T-cell (primary cell): ENCODE measurements around the gene TAMALIN. TPM values are rescaled to one million over a fixed set of nuclear protein-coding genes. Genes with fewer than 3 reads are reported as not detected.
A peak's percentile ranks its signal among the peaks of the same experiment; 100 is the strongest.

Experiments
- ATAC-seq, 4 experiments: fragments of 200-7000 bp in 3 of 4; fragments of 150-1000 bp in 1 of 4; cut with Tn5 transposase; replicated peaks in 1 of 4; 1 replicate in 3 of 4; 2 replicates in 1 of 4; pipeline ENCODE4 v1.10.0; 2021; ENCODE audit warnings: moderate library complexity in 3 of 4, mild to moderate bottlenecking in 2 of 4, moderate number of reproducible peaks in 1 of 4
- CTCF ChIA-PET, 2 donors: fragments of 300-600 bp; sonication (Branson Sonifier 250); formaldehyde crosslinking; loops; one replicate each; lab custom pipeline; 2022; ENCODE audit warnings: antibody characterized with exemption in 2 of 2; lab: Charles Lee
- POLR2A ChIA-PET, 2 donors: fragments of 300-600 bp; sonication (Branson Sonifier 250); formaldehyde crosslinking; loops; one replicate each; lab custom pipeline; 2022; ENCODE audit warnings: antibody characterized with exemption in 2 of 2; lab: Charles Lee
- DNase-seq, 35 experiments: peaks; one replicate each; pipeline versions ENCODE4 v3.0.0 to v3.0.0-alpha.2; 2013 to 2023
- H3K27ac ChIP-seq: one replicate; pipeline ENCODE4 v1.5.1; 2013; ENCODE audit warnings: low read length
- H3K27me3 ChIP-seq, 2 experiments: replicated peaks in 1 of 2; 1 replicate in 1 of 2; 2 replicates in 1 of 2; pipeline versions ENCODE4 v1.6.1 to v1.7.0; 2013; ENCODE audit warnings: low read length in 1 of 2, mixed read lengths in 1 of 2; ENCODE audit not compliant: control insufficient read depth in 2 of 2, insufficient read depth in 2 of 2; ENCODE audit errors: extremely low read depth in 1 of 2
- H3K36me3 ChIP-seq, 2 donors: 1 replicate in 1 of 2; 2 replicates in 1 of 2; pipeline versions ENCODE4 v1.6.1 to v1.7.0; 2013; ENCODE audit warnings: low read length in 1 of 2; ENCODE audit not compliant: control insufficient read depth in 2 of 2, insufficient read depth in 1 of 2; ENCODE audit errors: extremely low read depth in 1 of 2
- H3K4me1 ChIP-seq, 2 experiments: 1 replicate in 1 of 2; 2 replicates in 1 of 2; pipeline versions ENCODE4 v1.6.1 to v1.7.0; 2013; ENCODE audit warnings: low read length in 2 of 2, mixed read lengths in 1 of 2; ENCODE audit not compliant: insufficient read depth in 2 of 2, control insufficient read depth in 1 of 2; ENCODE audit errors: extremely low read depth in 1 of 2
- H3K4me3 ChIP-seq, 2 donors: 1 replicate in 1 of 2; 2 replicates in 1 of 2; pipeline versions ENCODE4 v1.5.1 to v1.7.0; 2013; ENCODE audit warnings: mild to moderate bottlenecking in 2 of 2, low read length in 1 of 2, moderate library complexity in 1 of 2; ENCODE audit not compliant: control insufficient read depth in 1 of 2; ENCODE audit errors: extremely low read depth in 1 of 2
- H3K9me3 ChIP-seq: 2 replicates; pipeline ENCODE4 v1.7.0; 2013
- H3K27ac Mint-ChIP-seq, 2 donors: one replicate each; pipeline ENCODE4 v1.8.0; 2020 to 2021; ENCODE audit warnings: mild to moderate bottlenecking in 2 of 2, mixed read lengths in 2 of 2
- H3K27me3 Mint-ChIP-seq, 2 donors: one replicate each; pipeline ENCODE4 v1.8.0; 2021 to 2022; ENCODE audit warnings: mixed read lengths in 2 of 2
- H3K36me3 Mint-ChIP-seq: one replicate; pipeline ENCODE4 v1.8.0; 2021; ENCODE audit warnings: mixed read lengths
- H3K4me1 Mint-ChIP-seq, 3 donors: one replicate each; pipeline ENCODE4 v1.8.0; 2020 to 2022; ENCODE audit warnings: mixed read lengths in 3 of 3, mild to moderate bottlenecking in 1 of 3
- H3K4me3 Mint-ChIP-seq, 3 donors: one replicate each; pipeline ENCODE4 v1.8.0; 2020 to 2022; ENCODE audit warnings: mild to moderate bottlenecking in 3 of 3, mixed read lengths in 3 of 3, moderate library complexity in 3 of 3
- H3K9me3 Mint-ChIP-seq, 3 donors: one replicate each; pipeline ENCODE4 v1.8.0; 2020 to 2022; ENCODE audit warnings: mixed read lengths in 3 of 3
- WGBS: methylation state at CpG from one replicate; pipeline ENCODE4 v1.1.5; 2013; ENCODE audit warnings: missing lambda C conversion rate; ENCODE audit not compliant: insufficient coverage; 5-methylcytosine and 5-hydroxymethylcytosine counted together
- total RNA-seq, 35 experiments: library from RNA in 6 of 35; stranded (reverse) in 6 of 35; fragments of 120-200 nt in 1 of 35; gene quantifications; one replicate each; pipeline versions ENCODE4 v1.2.1 to v1.2.4 and lab custom pipeline; 2013 to 2026

The TAMALIN gene
- total RNA-seq, 5 donors from 2014 or later (not counting 1 experiment from before 2014, with no cell fraction given), result 31.7 to 480 (median 38.4) TPM

DNA sequence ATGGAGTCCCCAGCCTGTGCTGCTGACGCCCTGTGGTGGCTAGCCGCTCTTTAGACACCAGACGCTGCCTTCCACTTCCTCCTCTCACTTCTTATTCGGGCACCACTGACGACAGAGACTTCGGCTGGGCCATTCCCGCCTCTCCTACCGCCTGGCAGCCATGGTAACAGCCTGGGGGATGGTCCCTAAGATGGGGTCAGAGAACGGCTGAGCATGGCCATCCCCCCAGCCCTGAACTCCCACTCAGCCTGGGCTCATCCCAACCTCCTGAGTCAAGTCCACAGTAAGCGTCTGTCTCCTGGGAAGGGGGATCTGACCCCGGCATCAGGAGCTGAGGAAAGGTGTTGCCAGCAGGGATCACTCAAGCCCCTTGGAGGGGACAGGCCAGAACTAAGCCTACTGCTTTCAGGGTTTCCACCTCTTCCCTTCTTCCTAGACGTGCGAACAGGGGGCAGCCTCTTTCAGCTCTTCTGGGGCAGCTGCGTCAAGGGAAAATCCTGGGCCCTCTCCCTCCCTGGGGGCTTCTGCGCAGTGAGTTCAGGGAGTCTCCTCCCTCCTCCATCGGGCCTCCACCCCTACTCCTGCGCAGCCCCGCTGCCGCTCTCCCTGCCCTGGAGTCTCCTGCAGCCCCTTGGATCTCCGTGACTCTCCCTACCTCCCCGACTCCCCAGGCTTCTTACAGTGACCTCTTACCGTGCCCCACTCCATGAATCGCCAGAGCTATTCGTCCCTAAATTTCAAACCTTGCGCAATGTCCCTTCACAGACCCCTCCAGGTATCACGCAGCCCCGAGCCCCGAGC is 643 bp upstream of the TAMALIN start:
- Mint-ChIP-seq H3K27ac (peak overlapping the region; percentile 44 to 69), H3K4me1 (peaks cover 16 to 29% (median 26%) of the 10 kb centered on the region in 3 donors), H3K9me3 (no peaks in the 10 kb centered on the region), H3K4me3 (peak overlapping the region; percentile 73 to 82 (median 81)), H3K27me3 (no peaks in the 10 kb centered on the region), H3K36me3 (peaks cover 6% of the 10 kb centered on the region)
- ATAC-seq (no peak), DNase-seq (peak in 18 of 35 experiments; percentile 20 to 71 (median 37))
- Histone ChIP-seq H3K4me3 (peak overlapping the region in 1 of 2 donors; percentile 34), H3K36me3 (peaks cover 0 to 7% of the 10 kb centered on the region in 2 donors), H3K27ac (no peak overlapping the region), H3K4me1 (peaks cover 3 to 35% of the 10 kb centered on the region in 2 experiments), H3K9me3 (no peaks in the 10 kb centered on the region), H3K27me3 (peaks cover 0 to 28% of the 10 kb centered on the region in 2 experiments)
- POLR2A ChIA-PET, result interaction anchor here (0.6 to 1.6 kb wide), 17 partner anchors 10 to 63 kb away, joined by 3 to 16 read pairs (median 5); partner anchors contain the start of gene NR4A1 (in 1 of the 2)
- WGBS, result 29% methylated on average over 21 of the region's 28 CpGs
- CTCF ChIA-PET, result interaction anchor here (0.5 to 2.0 kb wide), 9 partner anchors 13 to 120 kb away, joined by 3 to 19 read pairs (median 4); no protein-coding TSS in a partner anchor

DNA sequence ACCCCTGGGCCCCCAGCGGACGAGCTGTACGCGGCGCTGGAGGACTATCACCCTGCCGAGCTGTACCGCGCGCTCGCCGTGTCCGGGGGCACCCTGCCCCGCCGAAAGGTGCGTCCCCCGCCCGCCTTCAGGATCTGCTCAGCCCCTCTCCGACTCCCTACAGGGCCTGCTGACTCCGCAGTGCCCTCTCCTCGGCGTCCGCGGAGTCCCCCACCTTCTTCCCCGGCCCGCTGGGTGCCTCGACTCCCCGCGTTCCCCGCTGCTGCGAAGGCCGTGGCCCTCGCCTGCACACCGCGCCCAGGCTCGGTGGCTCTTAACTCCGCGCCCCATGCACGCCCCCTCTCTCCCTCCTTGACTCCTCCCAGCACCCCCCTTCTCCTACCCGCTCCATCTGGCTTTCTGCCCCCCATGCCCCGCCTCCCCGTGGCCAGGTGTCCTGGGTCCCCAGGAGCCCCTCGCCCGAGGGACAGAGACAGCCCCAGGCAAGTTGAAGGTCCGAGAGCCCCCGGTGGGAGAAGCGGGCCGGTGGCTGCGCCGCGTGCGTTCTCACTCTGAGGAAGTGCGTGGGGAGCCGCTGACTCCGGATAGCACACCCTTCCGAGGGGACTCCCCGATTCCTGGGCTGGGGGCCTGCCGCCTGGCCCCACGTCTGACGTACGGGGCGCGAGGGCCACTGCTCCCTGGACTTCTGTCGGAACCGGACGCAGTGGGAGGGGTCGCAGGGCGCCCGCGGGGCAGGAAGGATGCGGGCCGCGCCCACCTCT is 594 bp downstream of the TAMALIN start:
- H3K4me3 Mint-ChIP-seq, result peak overlapping the region; percentile 86 to 89 (median 89)
- no peaks in the 10 kb centered on the region for H3K9me3 ChIP-seq
- H3K36me3 Mint-ChIP-seq, result peaks cover 13% of the 10 kb centered on the region
- under 1% methylated on average over 65 of the region's 72 CpGs for WGBS
- ATAC-seq (peak; percentile 55 to 63 (median 62)), DNase-seq (peak; percentile 29 to 79 (median 55))
- no peaks in the 10 kb centered on the region for H3K27me3 Mint-ChIP-seq
- peak overlapping the region; percentile 66 to 80 for H3K4me3 ChIP-seq
- peaks cover 16 to 29% (median 26%) of the 10 kb centered on the region in 3 donors for H3K4me1 Mint-ChIP-seq
- H3K36me3 ChIP-seq, result peaks cover 0 to 10% of the 10 kb centered on the region in 2 donors
- ChIA-PET POLR2A (interaction anchor here (0.9 to 1.6 kb wide), 11 partner anchors 9 to 44 kb away, joined by 3 to 16 read pairs (median 6); partner anchors contain the start of gene NR4A1 (in 1 of the 2)), CTCF (interaction anchor here (0.9 to 2.0 kb wide), 6 partner anchors 14 to 26 kb away, joined by 4 to 19 read pairs (median 10); no protein-coding TSS in a partner anchor)
- H3K9me3 Mint-ChIP-seq, result no peaks in the 10 kb centered on the region
- H3K4me1 ChIP-seq, result peaks cover 3 to 35% of the 10 kb centered on the region in 2 experiments
- peak overlapping the region; percentile 88 to 89 for H3K27ac Mint-ChIP-seq
- H3K27ac ChIP-seq, result peak overlapping the region; percentile 87
- H3K27me3 ChIP-seq, result peaks cover 0 to 28% of the 10 kb centered on the region in 2 experiments

GRCh38 chr12:52007982-52008510 is 1.3 kb downstream of the TAMALIN start:
- H3K4me1 ChIP-seq, result peaks cover 3 to 35% of the 10 kb centered on the region in 2 experiments
- no peaks in the 10 kb centered on the region for H3K27me3 Mint-ChIP-seq
- H3K4me3 Mint-ChIP-seq, result peak overlapping the region; percentile 86 to 89 (median 89)
- DNase-seq (no peak), ATAC-seq (no peak)
- H3K36me3 ChIP-seq, result peaks cover 0 to 14% of the 10 kb centered on the region in 2 donors
- H3K4me3 ChIP-seq, result peak overlapping the region; percentile 66 to 80
- no peaks in the 10 kb centered on the region for H3K9me3 ChIP-seq
- 100% methylated on average over 1 of the region's 5 CpGs for WGBS
- peak overlapping the region; percentile 88 to 89 for H3K27ac Mint-ChIP-seq
- peak overlapping the region; percentile 87 for H3K27ac ChIP-seq
- peaks cover 13% of the 10 kb centered on the region for H3K36me3 Mint-ChIP-seq
- peaks cover 16 to 29% (median 26%) of the 10 kb centered on the region in 3 donors for H3K4me1 Mint-ChIP-seq
- CTCF ChIA-PET, result interaction anchor here in 1 of 2 donors (2.0 kb wide), 1 partner anchor 17 kb away, joined by 19 read pairs; no protein-coding TSS in a partner anchor
- H3K9me3 Mint-ChIP-seq, result no peaks in the 10 kb centered on the region
- H3K27me3 ChIP-seq, result peaks cover 0 to 28% of the 10 kb centered on the region in 2 experiments
- POLR2A ChIA-PET, result interaction anchor here (0.6 to 1.0 kb wide), 4 partner anchors 12 to 1504 kb away, joined by 3 to 10 read pairs (median 4); no protein-coding TSS in a partner anchor

DNA sequence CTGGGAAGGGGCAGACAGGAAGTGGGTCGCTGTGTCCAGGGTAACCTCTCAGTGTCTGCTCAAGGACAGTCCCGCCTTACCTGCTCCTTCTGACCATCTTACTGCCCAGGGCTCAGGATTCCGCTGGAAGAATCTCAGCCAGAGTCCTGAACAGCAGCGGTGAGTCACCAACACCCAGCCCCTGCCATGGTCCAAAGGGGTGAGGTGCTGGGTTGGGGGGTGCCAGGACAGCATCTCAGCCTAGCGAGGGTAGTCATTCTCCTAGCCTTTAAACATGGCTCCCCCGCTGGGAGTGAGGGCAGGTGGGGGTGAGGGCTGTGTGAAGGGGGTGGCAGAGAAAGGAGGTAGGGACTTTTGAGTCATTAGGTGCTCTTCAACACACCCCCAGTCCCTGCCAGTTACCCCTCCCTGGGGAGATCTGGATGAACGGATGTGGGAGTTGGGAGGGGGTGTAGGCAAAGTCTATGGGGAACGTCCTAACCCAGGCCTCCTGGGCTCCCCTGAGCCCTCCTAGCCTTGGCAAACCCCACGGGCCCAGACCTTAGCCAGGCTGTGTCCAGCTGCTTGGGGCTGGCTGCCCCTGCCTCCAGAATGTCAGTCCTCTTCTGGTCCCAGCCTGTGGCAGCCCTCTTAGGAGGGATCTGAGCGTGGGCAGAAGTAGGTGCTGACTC is 2.5 kb downstream of the TAMALIN start:
- H3K27ac Mint-ChIP-seq, result peak overlapping the region; percentile 88 to 89
- peaks cover 3 to 33% of the 10 kb centered on the region in 2 experiments for H3K4me1 ChIP-seq
- peaks cover 22% of the 10 kb centered on the region for H3K36me3 Mint-ChIP-seq
- peak overlapping the region; percentile 87 for H3K27ac ChIP-seq
- no peak for DNase-seq
- H3K27me3 Mint-ChIP-seq, result no peaks in the 10 kb centered on the region
- no peak for ATAC-seq
- peaks cover 0 to 28% of the 10 kb centered on the region in 2 experiments for H3K27me3 ChIP-seq
- H3K36me3 ChIP-seq, result peaks cover 0 to 14% of the 10 kb centered on the region in 2 donors
- H3K4me1 Mint-ChIP-seq, result peaks cover 16 to 29% (median 26%) of the 10 kb centered on the region in 3 donors
- POLR2A ChIA-PET, result interaction anchor here (0.6 to 1.0 kb wide), 3 partner anchors 11 to 33 kb away, joined by 3 to 6 read pairs (median 5); no protein-coding TSS in a partner anchor
- no peaks in the 10 kb centered on the region for H3K9me3 ChIP-seq
- no peak overlapping the region for H3K4me3 Mint-ChIP-seq
- CTCF ChIA-PET, result interaction anchor here (0.6 to 1.3 kb wide), 3 partner anchors 13 to 17 kb away, joined by 3 to 8 read pairs (median 4); no protein-coding TSS in a partner anchor
- H3K4me3 ChIP-seq, result no peak overlapping the region
- 77% methylated on average over 4 of the region's 10 CpGs for WGBS
- no peaks in the 10 kb centered on the region for H3K9me3 Mint-ChIP-seq

- peaks cover 16 to 29% (median 26%) of the 10 kb centered on the region in 3 donors for H3K4me1 Mint-ChIP-seq
- Histone ChIP-seq H3K4me1 (peaks cover 3 to 33% of the 10 kb centered on the region in 2 experiments), H3K27me3 (peaks cover 0 to 22% of the 10 kb centered on the region in 2 experiments), H3K4me3 (no peak overlapping the region), H3K27ac (no peak overlapping the region), H3K36me3 (peaks cover 0 to 17% of the 10 kb centered on the region in 2 donors), H3K9me3 (no peaks in the 10 kb centered on the region)
- POLR2A ChIA-PET, result interaction anchor here (0.6 to 1.0 kb wide), 5 partner anchors 9 to 34 kb away, joined by 3 to 8 read pairs (median 5); no protein-coding TSS in a partner anchor
- WGBS, result 79% methylated on average over 5 of the region's 11 CpGs
- H3K36me3 Mint-ChIP-seq, result peaks cover 23% of the 10 kb centered on the region
- no peak for DNase-seq
- H3K27me3 Mint-ChIP-seq, result no peaks in the 10 kb centered on the region
- no peak for ATAC-seq
- H3K4me3 Mint-ChIP-seq, result no peak overlapping the region
- CTCF ChIA-PET, result interaction anchor here (0.8 to 1.3 kb wide), 3 partner anchors 11 to 18 kb away, joined by 3 to 4 read pairs (median 4); no protein-coding TSS in a partner anchor
- peak overlapping the region in 1 of 2 donors; percentile 39 for H3K27ac Mint-ChIP-seq
- no peaks in the 10 kb centered on the region for H3K9me3 Mint-ChIP-seq
Measured at GRCh38 chr12:52010152-52010622, 3.4 kb downstream of the TAMALIN start.
